GM18868 (cell line): ENCODE data around the gene VPS39.

ENCODE experiments used
- ATAC-seq: cut with Tn5 transposase; IDR thresholded peaks from one replicate; pipeline ENCODE4 v1.9.1; 2021; ENCODE audit warnings: mild to moderate bottlenecking, moderate library complexity; ENCODE audit not compliant: unreplicated experiment

The VPS39 gene

GRCh38 chr15:42147431-42147735 lies 60.7 kb downstream of the VPS39 start:
- no peak for ATAC-seq

GRCh38 chr15:42146551-42147430 lies 61.3 kb downstream of the VPS39 start:
- ATAC-seq: no peak

- ATAC-seq: no peak
Observed at GRCh38 chr15:42145546-42146455, 62.3 kb downstream of the VPS39 start.

GRCh38 chr15:42144841-42145375 lies 63.2 kb downstream of the VPS39 start:
- ATAC-seq: no peak

GRCh38 chr15:42143866-42144625 lies 64.1 kb downstream of the VPS39 start:
- ATAC-seq: no peak

GRCh38 chr15:42143356-42143755 lies 64.7 kb downstream of the VPS39 start:
- no peak for ATAC-seq

- no peak for ATAC-seq
Observed at GRCh38 chr15:42141795-42142667, 66.1 kb downstream of the VPS39 start.

GRCh38 chr15:42141246-42141645 lies 66.9 kb downstream of the VPS39 start:
- ATAC-seq: no peak

- no peak for ATAC-seq
Observed at GRCh38 chr15:42140383-42141070, 67.6 kb downstream of the VPS39 start.

- no peak for ATAC-seq
Observed at GRCh38 chr15:42139596-42139995, 68.5 kb downstream of the VPS39 start.

- no peak for ATAC-seq
Observed at GRCh38 chr15:42138968-42139386, 69.1 kb downstream of the VPS39 start.

- no peak for ATAC-seq
Observed at GRCh38 chr15:42138411-42138810, 69.7 kb downstream of the VPS39 start.

GRCh38 chr15:42137461-42138261 lies 70.4 kb downstream of the VPS39 start:
- ATAC-seq: no peak

- ATAC-seq: no peak
Observed at GRCh38 chr15:42136513-42136912, 71.6 kb downstream of the VPS39 start.

- ATAC-seq: no peak
Observed at GRCh38 chr15:42135351-42135750, 72.8 kb downstream of the VPS39 start.

- no peak for ATAC-seq
Observed at GRCh38 chr15:42134617-42135245, 73.4 kb downstream of the VPS39 start.

- ATAC-seq: no peak
Observed at GRCh38 chr15:42133886-42134502, 74.1 kb downstream of the VPS39 start.

GRCh38 chr15:42133356-42133755 lies 74.7 kb downstream of the VPS39 start:
- ATAC-seq: no peak
